NCI-H69 (cell line): ENCODE measurements around the gene ZW10.
"Not testable (repeated sequence)": the region's sequence is repeated elsewhere in the genome, so short reads cannot be mapped to it uniquely, and the experiment has no call there.

Experiments
- DNase-seq: peaks from one replicate; lab custom pipeline; 2025; lab: John Stamatoyannopoulos, UW

ZW10 gene

DNA sequence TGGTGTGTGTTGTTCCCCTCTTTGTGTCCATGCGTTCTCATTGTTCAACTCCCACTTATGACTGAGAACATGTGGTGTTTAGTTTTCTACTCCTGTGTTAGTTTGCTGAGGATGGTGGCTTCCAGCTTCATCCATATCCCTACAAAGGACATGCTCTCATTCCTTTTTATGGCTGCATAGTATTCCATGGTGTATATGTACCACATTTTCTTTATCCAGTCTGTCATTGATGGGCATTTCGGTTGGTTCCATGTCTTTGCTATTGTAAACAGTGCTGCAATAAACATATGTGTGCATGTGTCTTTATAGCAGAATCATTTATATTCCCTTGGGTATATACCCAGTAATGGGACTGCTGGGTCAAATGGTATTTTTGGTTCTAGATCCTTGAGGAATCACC, 10.5 kb downstream of the ZW10 start:
- DNase-seq, result not testable (repeated sequence)

DNA sequence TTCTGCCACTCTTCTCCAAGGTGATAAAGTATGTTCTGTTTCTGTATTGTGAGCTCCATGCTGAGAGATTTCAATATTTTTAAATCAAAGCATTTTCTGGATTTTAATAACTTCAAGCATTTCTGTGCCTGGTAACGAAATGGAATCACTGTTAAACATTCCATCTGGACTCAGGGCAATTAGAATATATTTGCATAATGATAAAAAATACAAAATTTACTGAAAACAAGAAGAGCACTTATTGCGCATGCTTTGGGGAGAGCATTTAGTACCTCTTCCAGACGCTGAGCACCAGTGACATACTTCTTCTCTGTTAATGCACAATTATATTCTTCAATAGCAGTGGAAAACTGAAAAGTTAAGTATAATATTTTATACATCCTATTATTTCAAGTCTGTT, 13.3 kb downstream of the ZW10 start:
- DNase-seq, result no peak

DNA sequence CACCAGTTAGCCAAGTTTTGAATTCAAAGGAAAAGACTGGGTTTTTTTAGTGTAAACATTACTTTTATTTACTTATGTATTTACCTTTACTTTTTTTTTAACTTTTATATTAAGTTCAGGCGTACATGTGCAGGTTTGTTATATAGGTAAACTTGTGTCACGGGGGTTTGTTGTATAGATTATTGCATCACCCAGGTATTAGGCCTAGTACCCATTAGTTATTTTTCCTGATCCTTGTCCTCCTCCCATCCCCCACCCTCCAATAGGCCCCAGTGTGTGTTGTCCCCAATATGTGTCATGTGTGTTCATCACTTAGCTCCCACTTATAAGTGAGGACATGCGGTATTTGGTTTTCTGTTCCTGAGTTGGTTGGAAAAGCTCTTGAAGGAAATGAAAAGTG, 20.6 kb downstream of the ZW10 start:
- DNase-seq, result no peak

DNA sequence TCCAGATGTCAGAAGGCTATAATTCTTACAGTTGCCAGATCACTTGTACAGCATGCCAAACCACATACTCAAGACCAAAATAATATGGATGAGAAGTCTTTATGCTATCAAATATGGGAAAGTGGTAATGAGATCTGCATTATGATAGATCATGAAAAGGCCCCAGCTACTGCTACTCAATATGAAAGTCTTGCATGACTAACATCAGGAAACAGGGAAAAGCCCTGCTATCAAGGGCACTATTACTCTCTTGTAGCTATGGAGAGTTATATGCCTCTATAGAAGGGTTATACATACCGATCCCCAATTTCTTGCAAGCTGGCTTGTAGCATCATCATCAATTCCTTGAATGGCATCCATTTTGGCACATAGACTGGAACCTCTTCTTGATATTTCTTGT, 37.2 kb downstream of the ZW10 start:
- DNase-seq, result no peak

DNA sequence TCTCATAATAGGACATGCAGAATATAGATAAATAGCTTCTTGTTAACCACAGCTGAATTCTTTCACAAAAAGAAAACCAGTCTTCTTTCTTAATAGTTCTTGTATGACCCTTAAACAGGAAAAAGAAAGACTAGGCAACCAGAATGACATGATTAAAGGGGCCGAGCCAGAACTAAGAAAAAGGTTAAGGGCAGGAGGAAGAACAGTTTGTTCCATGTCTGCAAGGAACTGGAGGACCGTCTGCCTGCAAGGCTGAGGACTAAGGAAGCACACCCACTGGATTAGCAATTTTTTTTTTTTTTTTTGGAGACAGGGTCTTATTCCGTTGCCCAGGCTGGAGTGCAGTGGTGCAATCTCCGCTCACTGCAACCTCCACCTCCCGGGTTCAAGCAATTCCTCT, 41.4 kb downstream of the ZW10 start:
- DNase-seq, result no peak

DNA sequence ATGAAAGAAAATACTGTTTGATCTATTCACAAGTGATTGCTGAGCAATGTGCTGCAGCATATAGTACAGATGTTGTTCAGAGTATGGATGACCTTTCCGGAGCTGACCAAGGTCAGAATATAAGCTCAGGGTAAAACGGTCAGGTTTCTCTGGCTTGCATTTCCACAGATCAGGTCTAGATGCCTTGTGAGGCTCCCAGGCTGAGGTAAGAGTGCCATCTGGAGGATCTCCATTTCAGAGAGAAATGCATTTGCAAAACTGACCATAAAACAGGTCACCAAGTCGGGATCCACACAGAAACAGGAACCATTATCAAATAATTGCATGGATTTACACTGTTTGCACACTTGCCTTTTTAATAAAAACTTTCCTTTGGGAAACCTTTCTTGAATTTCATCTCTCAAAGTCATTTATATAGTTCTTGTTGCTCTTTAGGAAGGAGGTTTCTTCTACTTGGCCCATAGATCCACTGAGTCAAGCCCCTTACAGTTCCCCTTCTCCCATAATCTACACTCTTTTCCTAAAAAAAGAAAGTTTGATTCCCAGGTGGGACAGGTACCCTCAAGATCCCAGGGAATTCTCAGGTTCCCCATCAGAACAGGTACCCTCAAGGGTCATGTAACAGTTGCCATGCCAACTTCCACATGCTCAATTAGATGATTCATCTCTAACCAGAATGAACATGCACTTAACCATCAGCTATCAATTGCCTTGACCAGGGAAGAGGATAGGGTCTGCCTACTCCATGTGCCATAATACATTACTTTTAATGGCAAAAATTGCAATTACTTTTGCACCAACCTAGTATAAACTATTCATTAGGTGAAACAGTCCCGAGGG, 42.4 kb downstream of the ZW10 start:
- DNase-seq, result peak; percentile 90

DNA sequence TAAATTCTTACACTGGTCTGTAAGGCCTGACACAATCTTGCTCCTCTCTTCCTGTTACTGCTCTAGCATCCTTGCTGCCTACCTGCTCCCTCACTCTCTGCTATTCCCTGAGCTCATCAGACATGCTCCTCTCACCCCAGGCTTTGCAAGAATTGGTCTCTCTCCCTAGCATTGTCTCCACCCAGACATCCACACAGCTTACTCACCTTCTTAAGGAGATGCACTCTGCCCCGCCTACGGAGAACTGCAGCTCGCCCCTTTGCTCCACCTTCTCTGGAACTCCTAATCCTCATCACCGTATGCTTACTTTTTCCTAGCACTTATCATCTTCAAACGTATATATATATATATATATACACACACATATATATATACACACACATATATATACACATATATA, 44.0 kb downstream of the ZW10 start:
- peak; percentile 16 for DNase-seq

DNA sequence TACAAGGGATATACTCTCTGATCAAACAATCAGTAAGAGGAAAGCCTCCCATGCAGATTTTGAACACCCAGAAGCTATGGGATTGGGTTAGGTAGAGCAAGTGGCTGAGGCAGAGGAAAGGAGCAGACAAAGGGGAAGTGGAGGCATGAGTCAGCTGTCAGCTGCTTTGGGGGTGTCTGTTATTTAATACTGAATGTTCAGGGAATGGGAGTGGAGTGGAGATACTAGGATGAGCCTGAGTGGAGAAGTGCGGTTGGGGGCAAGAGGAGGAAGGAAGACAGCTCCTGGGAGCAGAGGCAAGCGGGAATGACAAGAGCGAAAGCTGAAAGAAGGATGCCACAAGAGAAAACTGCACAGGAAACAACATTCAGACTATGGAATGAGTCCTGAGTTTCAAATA, 44.7 kb downstream of the ZW10 start:
- DNase-seq, result no peak

DNA sequence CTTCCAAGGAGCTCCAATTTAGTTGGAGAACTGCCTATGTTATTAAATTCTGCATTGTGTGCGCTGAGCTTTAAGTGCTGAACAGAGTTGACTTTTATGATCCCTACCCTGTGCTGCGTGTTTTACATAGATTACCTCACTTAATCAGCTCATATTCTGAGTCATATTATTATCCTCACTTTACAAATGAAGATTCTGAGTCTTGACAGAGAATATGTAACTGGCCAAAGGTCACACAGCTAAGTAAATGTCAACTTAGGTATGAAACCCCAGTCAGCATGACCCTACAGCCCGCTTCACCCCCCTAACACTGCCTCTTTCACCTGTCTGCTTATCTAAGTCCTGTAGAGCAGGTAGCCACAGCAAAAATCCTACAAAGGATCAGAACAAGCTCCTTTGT, 47.6 kb downstream of the ZW10 start:
- peak; percentile 24 for DNase-seq

DNA sequence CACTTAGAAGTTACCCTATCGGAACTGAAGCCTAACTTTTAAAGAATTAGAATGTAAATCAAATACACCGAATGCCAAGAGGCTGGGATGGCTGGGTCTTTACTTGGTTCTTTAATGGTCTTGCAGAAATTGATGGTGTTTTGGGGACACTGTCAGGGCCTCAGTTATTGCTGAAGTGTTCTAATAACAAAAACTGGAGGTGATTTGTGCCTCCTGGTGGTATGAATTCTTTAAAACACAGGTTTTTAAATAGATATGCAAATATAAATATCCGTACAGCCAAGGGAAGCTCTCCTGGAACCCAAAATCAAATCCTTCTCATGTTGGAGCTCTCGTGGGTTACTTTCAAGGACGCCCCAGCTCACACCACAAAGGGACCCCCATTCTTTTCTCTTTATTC, 48.1 kb downstream of the ZW10 start:
- DNase-seq, result peak; percentile 43

DNA sequence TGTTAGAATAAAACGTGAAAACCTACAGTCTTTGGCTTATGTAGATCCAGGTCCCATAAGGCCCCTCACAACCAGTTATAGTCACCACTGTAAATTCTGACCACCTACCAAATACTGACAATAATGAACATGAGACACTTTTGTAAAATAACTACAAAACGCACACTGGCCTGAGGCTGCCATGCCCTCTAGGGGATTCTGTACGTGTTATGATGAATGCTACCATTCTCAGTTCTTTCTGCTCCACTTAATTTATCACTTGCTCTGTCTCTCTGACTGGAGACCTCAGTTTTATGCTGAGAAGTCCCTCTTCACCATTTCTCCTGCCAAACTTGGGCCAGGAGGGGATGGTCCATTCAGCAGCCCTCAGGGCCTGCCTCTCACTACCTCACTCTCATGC, 48.7 kb downstream of the ZW10 start:
- DNase-seq, result peak; percentile 40

DNA sequence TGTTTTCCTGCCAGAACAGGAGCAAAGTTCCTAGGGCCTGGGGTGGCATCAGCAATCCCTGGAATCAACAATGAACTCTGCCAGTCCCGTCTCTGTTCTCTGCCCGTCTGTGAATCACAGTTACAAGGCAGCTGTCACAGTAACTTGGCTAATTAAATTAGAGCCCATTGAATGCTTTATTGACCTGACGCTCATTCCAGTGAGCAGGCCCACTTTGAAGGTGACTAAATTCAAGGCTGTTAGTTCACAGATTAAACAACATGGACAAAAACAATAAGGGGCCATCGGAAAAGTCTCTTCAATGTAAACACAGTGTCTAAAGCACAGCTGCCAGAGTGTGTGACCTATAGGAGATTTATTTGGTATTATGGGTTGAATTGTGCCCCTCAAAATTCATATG, 49.7 kb downstream of the ZW10 start:
- DNase-seq, result peak; percentile 61

DNA sequence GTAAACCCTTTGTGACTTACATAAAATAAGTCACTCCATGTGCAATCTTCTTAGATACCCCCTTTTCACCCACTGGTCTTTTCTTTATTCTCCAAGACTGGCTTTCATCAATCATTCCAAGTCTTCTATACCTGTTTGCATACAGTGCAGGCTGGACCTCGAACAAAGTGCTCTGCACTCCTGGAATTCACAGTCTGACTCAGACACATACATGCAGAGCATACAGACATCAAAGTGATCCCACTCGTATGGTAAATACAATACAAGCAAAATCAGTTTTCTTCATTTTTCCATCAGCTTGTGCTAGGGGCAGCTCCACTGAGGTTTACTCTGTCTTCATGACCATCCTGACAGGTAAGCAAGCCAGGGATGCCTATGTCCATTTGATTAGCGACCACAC, 50.6 kb downstream of the ZW10 start:
- DNase-seq, result no peak

DNA sequence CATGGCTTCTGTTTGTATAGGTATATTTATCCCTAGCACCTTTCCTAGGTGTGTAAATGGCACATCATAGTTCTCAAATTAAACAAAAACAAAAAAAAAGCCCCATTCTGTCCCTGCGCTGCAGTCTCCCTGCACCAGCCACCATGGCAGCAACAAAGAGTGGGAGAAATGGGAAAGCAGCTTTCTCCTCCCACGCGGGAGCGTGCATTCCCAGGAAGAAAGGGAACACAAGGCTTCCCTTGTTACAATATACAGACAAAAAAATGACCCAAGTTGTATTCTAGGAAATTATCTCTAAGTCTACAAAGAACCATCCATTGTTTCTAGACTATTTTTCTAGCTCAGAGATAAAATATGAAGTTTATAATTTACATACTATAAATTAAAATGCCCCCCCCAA, 51.3 kb downstream of the ZW10 start:
- DNase-seq, result no peak

DNA sequence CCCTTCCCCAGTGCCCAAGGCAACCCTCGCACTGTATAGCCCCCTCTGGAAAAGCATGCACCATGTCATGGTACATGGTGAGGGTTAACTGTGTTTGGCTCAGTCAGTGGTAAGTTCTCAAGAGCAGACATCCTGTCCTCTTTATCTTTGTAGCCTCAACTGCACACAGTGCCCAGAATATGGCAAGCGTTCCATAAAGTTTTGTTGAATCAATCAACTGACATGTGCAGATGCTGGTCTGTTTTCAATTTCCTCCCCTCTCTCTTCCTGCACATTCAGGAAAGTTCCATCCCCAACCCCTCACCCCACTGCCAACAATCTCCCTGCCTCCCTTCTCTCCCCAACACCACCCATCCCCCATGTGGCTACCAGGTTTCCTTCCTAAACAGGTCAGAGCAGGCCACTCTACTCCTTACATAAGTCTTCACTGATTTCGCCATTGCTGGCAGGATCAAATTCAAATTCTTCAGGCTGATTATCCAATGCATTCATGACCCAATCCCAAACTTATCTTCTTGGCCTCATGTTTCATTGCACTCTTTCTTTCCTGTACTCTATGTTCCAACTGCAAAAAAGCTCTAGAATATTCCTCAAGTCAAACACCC, 51.9 kb downstream of the ZW10 start:
- DNase-seq, result no peak

DNA sequence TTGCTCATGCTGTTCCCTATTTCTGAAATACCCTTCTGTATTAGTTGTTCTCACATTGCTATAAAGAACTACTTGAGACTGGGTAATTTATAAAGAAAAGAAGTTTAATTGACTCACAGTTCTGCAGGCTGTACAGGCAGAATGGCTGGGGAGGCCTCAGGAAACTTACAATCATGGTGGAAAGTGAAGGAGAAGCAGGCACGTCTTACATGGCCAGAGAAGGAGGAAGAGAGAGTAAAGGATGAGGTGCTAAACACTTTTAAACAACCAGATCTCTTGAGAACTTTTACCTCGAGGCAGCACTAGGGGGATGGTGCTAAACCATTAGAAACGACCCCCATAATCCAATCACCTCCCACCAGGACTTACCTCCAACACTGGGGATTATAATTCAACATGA, 53.0 kb downstream of the ZW10 start:
- DNase-seq, result not testable (repeated sequence)

DNA sequence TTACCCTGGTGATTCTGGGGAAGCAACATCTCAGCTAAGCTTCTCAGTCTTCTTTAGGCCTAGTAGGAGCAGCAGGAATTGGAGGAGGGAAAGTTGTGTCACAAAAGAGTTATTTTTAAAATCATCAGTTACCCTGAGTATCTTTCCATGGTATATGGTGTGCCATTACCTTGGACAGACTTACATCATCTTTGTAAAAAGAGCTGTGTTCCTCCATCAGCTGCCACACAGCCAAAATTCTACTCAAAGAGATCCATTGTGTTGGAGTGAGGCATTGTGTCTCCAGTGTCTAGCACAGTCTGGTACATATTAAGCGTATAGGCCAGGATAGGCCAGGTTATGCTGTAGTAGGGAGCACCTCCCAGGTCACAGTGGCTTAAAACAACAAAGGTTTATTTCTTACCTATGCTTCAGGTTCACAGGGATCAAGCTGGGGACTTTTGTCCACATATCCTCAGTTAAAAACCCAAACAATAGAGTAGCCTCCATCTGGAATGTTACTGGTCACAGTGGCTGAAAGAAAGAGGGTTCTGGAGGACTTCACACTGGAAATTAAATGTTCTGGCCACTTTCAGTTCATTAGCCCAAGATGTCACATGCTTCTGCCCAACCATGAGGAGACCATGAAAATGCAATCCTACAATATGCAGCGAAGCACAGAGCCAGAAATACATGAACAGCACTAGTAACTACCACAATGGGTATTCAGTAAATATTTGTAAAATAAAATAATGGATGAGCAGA, 57.4 kb downstream of the ZW10 start:
- no peak for DNase-seq

DNA sequence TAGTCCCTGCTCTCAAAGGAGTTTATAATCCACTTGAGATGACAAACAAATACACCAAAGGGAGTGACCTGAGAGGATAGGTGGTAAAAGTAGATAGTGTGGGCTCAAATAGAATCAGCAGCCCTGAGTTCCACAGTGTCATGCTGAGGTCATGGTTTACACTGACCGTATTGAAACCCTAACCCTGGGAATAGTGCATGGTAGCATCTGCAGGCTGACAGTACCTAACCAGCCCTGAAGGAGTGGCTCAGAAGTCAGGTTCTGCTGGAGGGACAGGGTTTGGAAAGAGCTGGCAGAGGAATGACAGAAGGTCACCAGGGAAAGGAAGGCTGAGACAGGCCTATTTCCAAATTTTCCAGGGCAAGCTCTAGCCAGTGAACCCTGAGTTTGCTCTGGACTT, 58.2 kb downstream of the ZW10 start:
- DNase-seq, result no peak

DNA sequence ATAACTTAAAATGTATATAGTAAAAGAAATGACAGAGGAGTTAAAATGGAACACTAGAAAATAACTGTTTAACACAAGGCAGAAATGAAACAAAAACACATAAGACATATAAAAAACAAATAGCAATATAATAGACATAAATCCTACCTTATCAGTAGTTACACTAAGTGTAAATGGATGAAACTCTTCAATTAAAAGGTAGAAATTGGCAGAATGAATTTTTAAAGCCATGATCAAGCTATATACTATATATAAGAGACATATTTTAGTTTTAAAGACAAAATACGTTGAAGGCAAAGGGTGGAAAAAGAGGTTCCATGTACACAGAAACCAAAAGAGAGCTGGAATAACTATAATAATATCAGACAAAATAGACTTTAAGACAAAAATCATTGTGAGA, 62.5 kb downstream of the ZW10 start:
- no peak for DNase-seq

DNA sequence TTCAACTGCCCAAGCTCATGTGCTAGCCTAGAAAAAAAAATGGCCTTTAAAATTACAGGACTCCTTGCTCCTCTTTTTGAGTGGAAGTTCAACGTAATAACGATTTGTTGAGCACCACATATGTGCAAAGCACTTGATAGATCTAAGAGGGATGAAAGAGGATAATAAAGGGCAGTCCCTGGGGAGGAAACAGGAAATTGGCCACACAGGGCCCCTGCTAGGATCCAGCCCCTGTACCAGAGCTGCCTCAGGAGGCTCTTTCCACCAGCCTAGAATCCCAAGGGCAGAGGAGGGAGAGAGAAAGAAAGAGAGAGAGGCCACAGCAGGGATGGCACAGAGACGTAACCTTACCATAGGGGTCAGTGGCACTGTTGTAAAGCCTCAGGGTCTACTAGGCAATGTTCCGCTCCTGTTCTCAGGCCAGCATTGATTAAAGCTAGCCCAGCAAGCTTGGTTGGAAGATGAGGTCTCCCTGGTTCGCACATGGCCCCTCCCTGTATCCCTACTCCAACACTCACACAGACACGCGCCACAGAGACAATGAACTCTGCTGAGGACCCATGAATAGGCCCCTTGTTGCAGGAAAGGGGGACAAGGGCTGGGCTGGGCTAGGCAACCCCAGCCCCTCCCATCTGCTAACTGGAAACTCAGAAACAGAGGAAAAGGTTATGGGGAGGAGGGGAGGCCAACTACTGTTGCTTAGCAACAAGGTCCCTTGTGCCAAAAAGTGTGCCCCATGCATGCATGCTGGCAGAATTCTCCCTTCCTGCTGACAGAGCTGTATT, 67.4 kb downstream of the ZW10 start, which contains the start of gene TMPRSS5:
Gene TMPRSS5, minus strand, starts transcription at position 438 of the 785 bp plus-strand sequence. Its CDS starts 84 bp downstream, at position 354.
- DNase-seq, result peak; percentile 75

DNA sequence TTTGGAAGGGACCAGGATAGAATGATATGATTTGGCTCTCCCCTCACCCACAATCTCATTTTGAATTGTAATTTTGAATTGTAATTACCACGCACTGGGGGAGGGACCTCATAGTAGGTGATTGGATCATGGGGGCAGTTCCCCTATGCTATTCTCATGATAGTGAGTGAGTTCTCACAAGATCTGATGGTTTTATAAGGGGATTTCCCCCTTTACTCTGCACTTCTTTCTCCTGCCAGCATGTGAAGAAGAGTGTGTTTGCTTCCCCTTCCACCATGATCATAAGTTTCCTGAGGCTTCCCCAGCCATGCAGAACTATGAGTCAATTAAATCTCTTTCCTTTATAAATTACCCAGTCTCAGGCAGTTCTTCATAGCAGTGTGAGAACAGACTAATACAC, 69.9 kb downstream of the ZW10 start:
- DNase-seq, result not testable (repeated sequence)

DNA sequence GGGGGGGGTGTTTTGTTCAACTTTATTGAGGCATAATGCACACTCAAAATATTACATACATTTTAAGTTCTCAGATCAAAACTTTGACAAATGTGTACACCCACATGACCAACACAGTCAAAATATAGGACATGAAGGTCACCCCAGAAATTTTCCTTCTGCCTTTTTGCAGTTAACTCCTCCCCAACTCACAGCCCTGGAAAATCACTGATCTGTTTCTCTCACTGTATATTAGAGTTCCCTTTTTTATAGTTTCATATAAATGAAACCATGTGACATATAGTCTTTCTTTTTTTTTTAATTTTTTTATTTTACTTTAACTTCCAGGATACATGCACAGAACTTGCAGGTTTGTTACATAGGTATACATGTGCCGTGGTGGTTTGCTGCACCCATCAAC, 72.0 kb downstream of the ZW10 start:
- no peak for DNase-seq
